Endodermal cell (in vitro differentiated cells): ENCODE measurements around the gene C11orf54. TPM values are rescaled to one million over a fixed set of nuclear protein-coding genes. Genes with fewer than 3 reads are reported as not detected.

Experiments
- DNase-seq: peaks from one replicate; pipeline ENCODE4 v3.0.0-alpha.2; 2017
- H3K27ac ChIP-seq: 2 replicates; pipeline ENCODE4 v1.5.1; 2013; ENCODE audit warnings: mild to moderate bottlenecking, low read depth, low read length, moderate library complexity
- H3K27me3 ChIP-seq: 2 replicates; pipeline ENCODE4 v1.6.1; 2013; ENCODE audit warnings: mild to moderate bottlenecking, low read length, moderate library complexity; ENCODE audit not compliant: insufficient read depth, control insufficient read depth, poor library complexity, severe bottlenecking
- H3K36me3 ChIP-seq: 2 replicates; pipeline ENCODE4 v1.7.0; 2013; ENCODE audit warnings: mild to moderate bottlenecking, low read length, moderate library complexity; ENCODE audit not compliant: control insufficient read depth, insufficient read depth
- H3K4me1 ChIP-seq: one replicate; pipeline ENCODE4 v1.7.0; 2013; ENCODE audit warnings: low read length; ENCODE audit not compliant: control insufficient read depth, insufficient read depth
- H3K4me3 ChIP-seq: 2 replicates; pipeline ENCODE4 v1.5.1; 2013; ENCODE audit warnings: mild to moderate bottlenecking, low read length, moderate library complexity
- H3K9ac ChIP-seq: 2 replicates; pipeline ENCODE4 v1.6.1; 2013; ENCODE audit warnings: mild to moderate bottlenecking, low read length, moderate library complexity; ENCODE audit not compliant: poor library complexity, severe bottlenecking; ENCODE audit errors: extremely low read depth
- H3K9me3 ChIP-seq: 2 replicates; pipeline ENCODE4 v1.6.1; 2013; ENCODE audit warnings: mild to moderate bottlenecking, low read length, moderate library complexity; ENCODE audit not compliant: control insufficient read depth
- H3K27ac Mint-ChIP-seq: 2 replicates; pipeline ENCODE4 v1.8.0; 2020; ENCODE audit warnings: mixed read lengths
- H3K27me3 Mint-ChIP-seq: 2 replicates; pipeline ENCODE4 v1.8.0; 2021; ENCODE audit warnings: mild to moderate bottlenecking, mixed read lengths; ENCODE audit not compliant: insufficient read depth
- H3K36me3 Mint-ChIP-seq: 2 replicates; pipeline ENCODE4 v1.8.0; 2020; ENCODE audit warnings: low read depth, mixed read lengths
- H3K4me1 Mint-ChIP-seq: 2 replicates; pipeline ENCODE4 v1.8.0; 2020; ENCODE audit warnings: mixed read lengths
- H3K4me3 Mint-ChIP-seq: 2 replicates; pipeline ENCODE4 v1.8.0; 2020; ENCODE audit warnings: mild to moderate bottlenecking, moderate library complexity, mixed read lengths
- H3K9me3 Mint-ChIP-seq: 2 replicates; pipeline ENCODE4 v1.8.0; 2020; ENCODE audit warnings: mild to moderate bottlenecking, mixed read lengths
- CTCF ChIP-seq: fragments of 200-600 bp; sonication (generic); conservative IDR thresholded peaks from 2 replicates; pipeline ENCODE4 v1.5.0; 2021; ENCODE audit warnings: antibody characterized with exemption, mild to moderate bottlenecking
- WGBS, 2 experiments: methylation state at CpG; one replicate each; pipeline versions ENCODE4 v1.1.5 to v1.1.7; 2013; ENCODE audit warnings: missing lambda C conversion rate in 2 of 2, mixed read lengths in 1 of 2; ENCODE audit not compliant: insufficient coverage in 1 of 2, insufficient read length in 1 of 2; 5-methylcytosine and 5-hydroxymethylcytosine counted together
- total RNA-seq, 2 donors: library from RNA; stranded (reverse); fragmentation: NEBNext Ultra II Directional in 1 of 2; extraction: Animal tissue kit (Norgen Biotek cat#: 25700) in 1 of 2; gene quantifications; 2 replicates in 1 of 2; 3 replicates in 1 of 2; pipeline ENCODE4 v1.2.1, GENCODE V29; 2021

The C11orf54 gene
- total RNA-seq, 2 donors from 2014 or later: 18.8 to 33.6 TPM

- Mint-ChIP-seq H3K9me3 (peaks cover 20% of the 10 kb centered on the region), H3K36me3 (peaks cover 24% of the 10 kb centered on the region), H3K4me1 (peaks cover 40% of the 10 kb centered on the region), H3K27me3 (no peaks in the 10 kb centered on the region), H3K27ac (no peak overlapping the region), H3K4me3 (no peak overlapping the region)
- TF ChIP-seq CTCF: no peak
- no peak overlapping the region for H3K4me3 ChIP-seq
- peaks cover 34% of the 10 kb centered on the region for H3K9me3 ChIP-seq
- H3K36me3 ChIP-seq: peaks cover 14% of the 10 kb centered on the region
- no peaks in the 10 kb centered on the region for H3K27me3 ChIP-seq
- H3K4me1 ChIP-seq: no peaks in the 10 kb centered on the region
- H3K9ac ChIP-seq: no peak overlapping the region
- 83 to 96% methylated on average over 1 to 3 of the region's 3 CpGs for WGBS, 2 experiments
- DNase-seq: no peak
- H3K27ac ChIP-seq: no peak overlapping the region
These were observed 25.5 kb downstream of the C11orf54 start for GRCh38 chr11:93767018-93767417.

- peak overlapping the region; percentile 96 for H3K27ac Mint-ChIP-seq
- peaks cover 8% of the 10 kb centered on the region for H3K36me3 Mint-ChIP-seq
- H3K4me3 Mint-ChIP-seq: no peak overlapping the region
- H3K27me3 Mint-ChIP-seq: no peaks in the 10 kb centered on the region
- Histone ChIP-seq H3K27me3 (no peaks in the 10 kb centered on the region), H3K4me3 (no peak overlapping the region), H3K36me3 (no peaks in the 10 kb centered on the region), H3K9me3 (peaks cover 46% of the 10 kb centered on the region), H3K9ac (peak overlapping the region; percentile 41), H3K4me1 (no peaks in the 10 kb centered on the region), H3K27ac (peak overlapping the region; percentile 28)
- peaks cover 33% of the 10 kb centered on the region for H3K4me1 Mint-ChIP-seq
- no peak for TF ChIP-seq CTCF
- no peak for DNase-seq
- peaks cover 20% of the 10 kb centered on the region for H3K9me3 Mint-ChIP-seq
- WGBS, 2 experiments: 32 to 44% methylated on average over 1 of the region's 1 CpG
These were observed 28.7 kb downstream of the C11orf54 start for GRCh38 chr11:93770160-93770559.

GRCh38 chr11:93772123-93772522 is 30.7 kb downstream of the C11orf54 start:
- Mint-ChIP-seq H3K4me3 (no peak overlapping the region), H3K36me3 (peaks cover 4% of the 10 kb centered on the region), H3K9me3 (peaks cover 6% of the 10 kb centered on the region), H3K4me1 (peaks cover 30% of the 10 kb centered on the region), H3K27ac (no peak overlapping the region), H3K27me3 (no peaks in the 10 kb centered on the region)
- no peaks in the 10 kb centered on the region for H3K27me3 ChIP-seq
- no peak overlapping the region for H3K27ac ChIP-seq
- TF ChIP-seq CTCF: no peak
- no peak overlapping the region for H3K9ac ChIP-seq
- DNase-seq: no peak
- no peaks in the 10 kb centered on the region for H3K36me3 ChIP-seq
- WGBS, 2 experiments: 95 to 100% methylated on average over 4 of the region's 4 CpGs
- no peaks in the 10 kb centered on the region for H3K4me1 ChIP-seq
- peak overlapping the region; percentile 64 for H3K4me3 ChIP-seq
- H3K9me3 ChIP-seq: peaks cover 32% of the 10 kb centered on the region
